WERI-Rb-1 (cell line): ENCODE data around the gene PRDX2.
A peak's percentile ranks its signal among the peaks of the same experiment; 100 is the strongest.

Experiments used
- DNase-seq: peaks from one replicate; pipeline ENCODE4 v3.0.0-alpha.2; 2020
- H3K27ac ChIP-seq: fragments of 250-450 bp; sonication (Bioruptor Pico); 2 replicates; pipeline ENCODE4 v1.5.1; 2020; ENCODE audit warnings: mild to moderate bottlenecking, moderate library complexity
- H3K27me3 ChIP-seq: fragments of 250-450 bp; sonication (Bioruptor Pico); 2 replicates; pipeline ENCODE4 v1.5.1; 2021; ENCODE audit warnings: mild to moderate bottlenecking, low read depth, moderate library complexity; ENCODE audit not compliant: insufficient read depth, severe bottlenecking
- H3K36me3 ChIP-seq: fragments of 250-450 bp; sonication (Bioruptor Pico); 2 replicates; pipeline ENCODE4 v1.5.1; 2020; ENCODE audit warnings: mild to moderate bottlenecking, moderate library complexity
- H3K4me3 ChIP-seq: 2 replicates; pipeline ENCODE4 v1.5.1; 2011; ENCODE audit warnings: low read depth, mild to moderate bottlenecking, control low read depth, low read length
- H3K9me3 ChIP-seq: fragments of 250-450 bp; sonication (Bioruptor Pico); 2 replicates; pipeline ENCODE4 v1.5.1; 2021; ENCODE audit warnings: mild to moderate bottlenecking, moderate library complexity; ENCODE audit not compliant: severe bottlenecking
- CTCF ChIP-seq: IDR thresholded peaks from 2 replicates; pipeline ENCODE4 v1.5.1; 2011; ENCODE audit warnings: low read depth, mild to moderate bottlenecking, control low read depth, inconsistent platforms, low read length

Gene PRDX2

GRCh38 chr19:12784394-12784870 lies 17.2 kb downstream of the PRDX2 start:
- Histone ChIP-seq H3K27me3 (no peaks in the 10 kb centered on the region), H3K9me3 (no peaks in the 10 kb centered on the region), H3K4me3 (no peak overlapping the region), H3K36me3 (no peaks in the 10 kb centered on the region), H3K27ac (peak overlapping the region; percentile 96)
- DNase-seq: no peak
- no peak for TF ChIP-seq CTCF

GRCh38 chr19:12783849-12784393 lies 17.7 kb downstream of the PRDX2 start:
- Histone ChIP-seq H3K36me3 (no peaks in the 10 kb centered on the region), H3K27ac (peak overlapping the region; percentile 96), H3K4me3 (no peak overlapping the region), H3K9me3 (no peaks in the 10 kb centered on the region), H3K27me3 (no peaks in the 10 kb centered on the region)
- TF ChIP-seq CTCF: no peak
- no peak for DNase-seq

DNA sequence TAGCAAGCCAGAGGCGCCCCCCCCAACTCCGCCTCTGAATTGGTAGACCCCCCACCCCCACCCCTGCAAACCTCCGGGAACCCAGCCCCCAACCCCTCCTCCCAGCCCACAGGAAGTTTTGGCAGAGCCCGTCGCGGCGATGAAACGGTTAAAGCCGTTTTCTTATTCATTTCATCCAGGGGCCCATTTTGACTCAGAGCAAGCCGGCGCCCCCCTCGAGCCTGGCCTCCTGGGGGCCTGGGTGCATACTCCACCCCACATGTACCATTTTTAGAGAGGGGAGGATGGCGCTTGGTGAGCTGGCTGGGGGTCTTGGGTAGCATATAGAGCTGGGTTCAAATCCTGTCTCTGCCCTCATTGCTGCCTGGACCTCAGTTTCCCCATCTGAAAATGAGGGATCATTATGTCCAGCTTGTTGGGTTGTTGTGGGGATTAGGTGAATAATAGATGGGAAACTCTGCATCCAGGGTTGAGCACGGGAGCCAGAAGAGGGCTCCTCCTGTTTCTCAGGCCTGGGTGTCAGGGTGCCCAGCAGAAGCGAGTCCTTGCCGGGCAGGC lies 18.2 kb downstream of the PRDX2 start:
- Histone ChIP-seq H3K27ac (peak overlapping the region; percentile 96), H3K36me3 (no peaks in the 10 kb centered on the region), H3K27me3 (no peaks in the 10 kb centered on the region), H3K9me3 (no peaks in the 10 kb centered on the region), H3K4me3 (peak overlapping the region; percentile 56)
- no peak for DNase-seq
- no peak for TF ChIP-seq CTCF

DNA sequence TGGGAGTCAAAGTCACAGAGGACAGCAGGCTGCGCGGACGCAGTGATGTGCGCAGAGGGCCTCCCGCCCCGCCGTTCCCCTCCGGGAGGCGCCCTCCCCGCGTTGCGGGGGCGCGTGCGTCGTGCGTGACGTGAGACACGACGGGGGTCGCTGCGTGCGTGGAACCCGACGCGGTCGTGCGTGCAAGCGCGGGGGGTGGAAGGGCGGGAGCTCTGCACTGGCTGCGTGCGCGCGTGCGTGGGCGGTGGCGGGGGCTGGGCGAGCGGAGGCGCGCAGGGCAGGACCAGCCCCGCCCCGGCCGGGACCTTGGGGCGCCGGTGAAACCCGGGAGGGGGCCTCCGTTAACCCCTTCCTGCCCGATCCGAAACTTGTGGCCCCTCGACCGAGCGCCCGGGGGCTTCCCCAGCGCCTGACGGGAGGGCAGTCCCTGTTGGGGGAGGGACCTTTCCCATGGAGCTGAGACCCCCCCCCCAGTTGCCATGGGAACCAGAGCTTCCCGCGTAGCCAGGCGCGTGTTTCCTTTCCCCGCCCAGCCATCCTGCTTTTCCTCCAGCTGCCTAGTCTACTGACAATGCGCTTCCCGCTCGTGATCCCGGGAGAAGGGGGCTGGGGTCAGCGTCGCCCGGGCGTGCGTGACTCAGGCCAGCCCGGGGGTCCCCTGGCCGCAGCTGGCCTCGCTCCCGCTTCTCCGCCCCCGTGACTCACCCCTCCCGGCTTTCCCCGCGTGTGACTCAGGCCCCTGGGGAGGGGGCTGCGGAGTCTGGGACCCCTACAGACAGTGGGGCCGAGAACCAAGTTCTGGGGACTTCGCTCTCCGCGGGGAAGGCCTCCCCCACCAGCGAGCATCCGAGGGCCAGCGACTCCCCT lies 18.9 kb downstream of the PRDX2 start:
- H3K9me3 ChIP-seq: no peaks in the 10 kb centered on the region
- peak; percentile 43 for TF ChIP-seq CTCF
- peak overlapping the region; percentile 96 for H3K27ac ChIP-seq
- peak overlapping the region; percentile 56 for H3K4me3 ChIP-seq
- peak; percentile 87 for DNase-seq
- no peaks in the 10 kb centered on the region for H3K27me3 ChIP-seq
- H3K36me3 ChIP-seq: no peaks in the 10 kb centered on the region

GRCh38 chr19:12782174-12782423 lies 19.5 kb downstream of the PRDX2 start:
- H3K4me3 ChIP-seq: peak overlapping the region; percentile 56
- no peak for TF ChIP-seq CTCF
- no peaks in the 10 kb centered on the region for H3K9me3 ChIP-seq
- DNase-seq: no peak
- H3K36me3 ChIP-seq: no peaks in the 10 kb centered on the region
- H3K27ac ChIP-seq: peak overlapping the region; percentile 96
- no peaks in the 10 kb centered on the region for H3K27me3 ChIP-seq
